MM.1S (cell line): Measurements from ENCODE around the gene FASTK.

Experiments used
- DNase-seq: peaks from one replicate; pipeline ENCODE4 v3.0.0-alpha.2; 2015
- H2AFZ ChIP-seq: fragments of 300-600 bp; sonication (generic); 2 replicates; pipeline ENCODE4 v1.6.0; 2016; ENCODE audit warnings: antibody characterized with exemption, low read length
- H3F3A ChIP-seq: fragments of 300-600 bp; sonication (generic); 2 replicates; pipeline ENCODE4 v1.6.1; 2016; ENCODE audit warnings: mild to moderate bottlenecking, antibody characterized with exemption, low read length, moderate library complexity, mixed read lengths; ENCODE audit not compliant: insufficient read depth
- H3K27ac ChIP-seq: fragments of 300-600 bp; sonication (generic); 2 replicates; pipeline ENCODE4 v1.5.1; 2016; ENCODE audit warnings: mild to moderate bottlenecking, low read length
- H3K27me3 ChIP-seq: fragments of 300-600 bp; sonication (generic); replicated peaks from 2 replicates; pipeline ENCODE4 v1.6.0; 2016; ENCODE audit warnings: low read length; ENCODE audit not compliant: insufficient read depth
- H3K36me3 ChIP-seq: fragments of 300-600 bp; sonication (generic); replicated peaks from 2 replicates; pipeline ENCODE4 v1.6.1; 2016; ENCODE audit warnings: mild to moderate bottlenecking, low read length, mixed read lengths; ENCODE audit not compliant: insufficient read depth
- H3K4me1 ChIP-seq: fragments of 300-600 bp; sonication (generic); 2 replicates; pipeline ENCODE4 v1.6.1; 2016; ENCODE audit warnings: low read length, mixed read lengths
- H3K4me2 ChIP-seq: fragments of 300-600 bp; sonication (generic); 2 replicates; pipeline ENCODE4 v1.6.0; 2016; ENCODE audit warnings: low read depth, low read length
- H3K4me3 ChIP-seq: fragments of 300-600 bp; sonication (generic); 2 replicates; pipeline ENCODE4 v1.5.1; 2016; ENCODE audit warnings: low read length, mixed read lengths
- H3K79me2 ChIP-seq: fragments of 300-600 bp; sonication (generic); 2 replicates; pipeline ENCODE4 v1.6.1; 2016; ENCODE audit warnings: mixed run types, low read length, mixed read lengths
- H3K9ac ChIP-seq: fragments of 300-600 bp; sonication (generic); 2 replicates; pipeline ENCODE4 v1.6.1; 2016; ENCODE audit warnings: low read length, mixed read lengths
- H3K9me2 ChIP-seq: fragments of 300-600 bp; sonication (generic); replicated peaks from 2 replicates; pipeline ENCODE4 v1.6.1; 2016; ENCODE audit warnings: mild to moderate bottlenecking, low read length, mixed read lengths; ENCODE audit not compliant: insufficient read depth
- H3K9me3 ChIP-seq: fragments of 300-600 bp; sonication (generic); replicated peaks from 2 replicates; pipeline ENCODE4 v1.6.1; 2016; ENCODE audit warnings: mild to moderate bottlenecking, low read length, mixed read lengths; ENCODE audit not compliant: insufficient read depth
- H4K20me1 ChIP-seq: fragments of 300-600 bp; sonication (generic); 2 replicates; pipeline ENCODE4 v1.6.1; 2016; ENCODE audit warnings: mild to moderate bottlenecking, low read length, moderate library complexity, mixed read lengths; ENCODE audit not compliant: insufficient read depth
- CTCF ChIP-seq: fragments of 300-600 bp; sonication (generic); IDR thresholded peaks from 2 replicates; pipeline ENCODE4 v1.5.1; 2016; ENCODE audit warnings: antibody characterized with exemption, low read length, mixed read lengths
- EZH2 ChIP-seq: fragments of 300-600 bp; sonication (generic); optimal IDR thresholded peaks from 2 replicates; pipeline ENCODE3; 2017; ENCODE audit warnings: low read depth, mild to moderate bottlenecking, antibody characterized with exemption, low read length, mixed read lengths
- EZH2phosphoT487 ChIP-seq: fragments of 300-600 bp; sonication (generic); IDR thresholded peaks from 2 replicates; pipeline ENCODE4 v1.6.1; 2018; ENCODE audit warnings: antibody characterized with exemption, low read length

The FASTK gene

DNA sequence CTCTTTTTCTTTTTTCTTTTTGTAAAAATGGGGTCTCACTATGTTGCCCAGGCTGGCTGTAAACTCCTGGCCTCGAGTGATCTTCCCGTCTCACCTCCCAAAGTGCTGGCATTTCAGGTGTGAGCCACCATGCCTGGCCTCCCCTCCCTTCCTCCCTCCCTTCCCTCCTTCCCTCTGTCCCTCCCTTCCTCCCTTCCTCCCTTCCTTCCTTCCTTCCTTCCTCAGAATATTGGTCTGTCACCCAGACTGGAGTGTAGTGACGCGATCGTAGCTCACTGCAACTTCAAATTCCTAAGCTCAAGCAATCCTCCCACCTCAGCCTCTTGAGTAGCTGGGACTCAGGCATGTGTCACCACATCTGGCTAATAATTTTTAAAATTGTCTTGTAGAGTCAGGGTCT lies 14.1 kb upstream of the FASTK start:
- peaks cover 95% of the 10 kb centered on the region for H3K79me2 ChIP-seq

DNA sequence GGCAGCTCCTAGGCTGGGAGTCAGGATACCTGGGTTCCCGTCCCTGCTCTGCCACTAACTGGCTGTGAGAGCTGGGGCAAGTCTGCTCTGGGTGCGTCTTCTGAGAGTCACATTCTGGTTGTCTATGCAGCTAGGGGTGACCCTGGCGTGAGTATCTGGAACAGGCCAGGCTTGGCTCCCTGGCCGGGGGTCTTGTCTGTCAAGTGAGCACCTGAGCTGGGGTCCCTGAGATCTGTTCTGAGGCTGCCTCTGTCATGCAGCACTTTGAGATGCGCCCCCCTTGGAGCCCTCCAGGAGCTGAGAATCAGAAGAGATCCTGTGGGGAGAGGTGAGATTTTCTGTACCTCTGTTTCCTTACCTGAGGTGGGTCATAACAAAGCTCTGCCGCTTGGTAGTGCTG lies 13.1 kb upstream of the FASTK start:
- Histone ChIP-seq H3K36me3 (no peaks in the 10 kb centered on the region), H3K9me2 (no peaks in the 10 kb centered on the region), H2AFZ (no peak overlapping the region), H3K79me2 (peaks cover 97% of the 10 kb centered on the region), H3K27ac (no peak overlapping the region), H3F3A (no peaks in the 10 kb centered on the region), H3K4me1 (no peaks in the 10 kb centered on the region), H3K27me3 (no peaks in the 10 kb centered on the region), H3K9me3 (no peaks in the 10 kb centered on the region), H3K9ac (no peak overlapping the region), H4K20me1 (peaks cover 16% of the 10 kb centered on the region; the same call in 1 of the 2 replicates), H3K4me2 (no peak overlapping the region), H3K4me3 (no peak overlapping the region)
- DNase-seq = no peak
- TF ChIP-seq CTCF = no peak
- no peak for TF ChIP-seq EZH2phosphoT487
- no peak for TF ChIP-seq EZH2

More for the DNA sequence above, 14.1 kb upstream of the FASTK start:
- Histone ChIP-seq H3K9ac (no peak overlapping the region), H3K4me2 (no peak overlapping the region), H3K4me3 (no peak overlapping the region), H3F3A (no peaks in the 10 kb centered on the region), H3K9me3 (no peaks in the 10 kb centered on the region), H3K36me3 (no peaks in the 10 kb centered on the region), H3K27ac (no peak overlapping the region), H2AFZ (no peak overlapping the region), H4K20me1 (peaks cover 15% of the 10 kb centered on the region; the same call in 1 of the 2 replicates), H3K27me3 (no peaks in the 10 kb centered on the region), H3K9me2 (no peaks in the 10 kb centered on the region), H3K4me1 (no peaks in the 10 kb centered on the region)
- TF ChIP-seq CTCF (no peak), EZH2 (no peak), EZH2phosphoT487 (no peak)
- DNase-seq = no peak

DNA sequence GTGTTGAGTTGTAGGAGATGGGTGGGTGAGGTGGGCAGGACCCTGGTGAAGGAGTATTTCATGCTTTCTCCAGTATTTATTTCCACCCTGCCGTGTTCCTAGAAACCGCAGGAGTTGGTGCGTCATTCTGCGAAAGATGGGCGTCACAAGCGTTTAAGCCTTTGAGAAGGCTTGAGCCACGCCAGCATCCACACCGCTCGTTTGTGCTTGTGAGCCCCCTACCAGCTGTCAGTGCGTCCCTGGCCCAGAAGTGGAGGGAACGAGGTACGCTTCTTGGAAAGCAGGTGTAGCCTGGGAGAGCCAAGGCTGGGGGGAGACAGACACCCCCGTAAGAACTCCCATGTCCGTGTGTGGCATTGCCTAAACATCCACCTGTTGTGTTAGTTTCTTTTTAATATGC lies 11.4 kb upstream of the FASTK start:
- Histone ChIP-seq H3K27me3 (no peaks in the 10 kb centered on the region), H3K9me2 (no peaks in the 10 kb centered on the region), H3K36me3 (no peaks in the 10 kb centered on the region), H3K27ac (no peak overlapping the region), H3K79me2 (peaks cover 98% of the 10 kb centered on the region), H2AFZ (no peak overlapping the region), H3K9me3 (no peaks in the 10 kb centered on the region), H3F3A (peaks cover 10% of the 10 kb centered on the region), H4K20me1 (peaks cover 16% of the 10 kb centered on the region; the same call in 1 of the 2 replicates), H3K4me2 (no peak overlapping the region), H3K4me3 (no peak overlapping the region), H3K9ac (no peak overlapping the region), H3K4me1 (0 out of 2 replicates have a peak, but pooled peaks cover 3% of the 10 kb centered on the region)
- TF ChIP-seq EZH2phosphoT487 (no peak), EZH2 (no peak), CTCF (no peak)
- no peak for DNase-seq
